OCI-M1 (cell line): ENCODE data around the gene PPP2R2D.
"Not testable (repeated sequence)": the region's sequence is repeated elsewhere in the genome, so short reads cannot be mapped to it uniquely, and the experiment has no call there.

Source experiments
- DNase-seq: peaks from one replicate; lab custom pipeline; 2025; lab: John Stamatoyannopoulos, UW

PPP2R2D gene

GRCh38 chr10:131949041-131949862, 48.4 kb downstream of the PPP2R2D start:
- no peak for DNase-seq

DNA sequence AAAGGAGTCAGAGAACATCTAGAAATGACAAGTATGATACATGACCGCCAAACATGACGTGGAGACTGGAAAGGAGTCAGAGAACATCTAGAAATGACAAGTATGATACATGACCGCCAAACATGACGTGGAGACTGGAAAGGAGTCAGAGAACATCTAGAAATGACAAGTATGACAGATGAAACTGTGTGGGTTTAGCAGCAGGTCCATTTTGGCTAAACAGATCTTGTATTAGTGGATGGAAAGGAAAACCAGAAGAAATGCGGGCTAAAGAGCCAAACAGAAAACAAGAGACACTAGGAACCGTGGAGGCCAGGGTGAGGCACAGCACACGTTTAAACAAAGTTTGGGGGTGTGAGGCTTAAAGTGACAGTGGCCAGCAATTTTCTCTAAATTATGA, 49.1 kb downstream of the PPP2R2D start:
- DNase-seq: not testable (repeated sequence)

- DNase-seq: no peak
These were observed 53.7 kb downstream of the PPP2R2D start for GRCh38 chr10:131954356-131954965.

- no peak for DNase-seq
These were observed 55.0 kb downstream of the PPP2R2D start for GRCh38 chr10:131955591-131956340.

DNA sequence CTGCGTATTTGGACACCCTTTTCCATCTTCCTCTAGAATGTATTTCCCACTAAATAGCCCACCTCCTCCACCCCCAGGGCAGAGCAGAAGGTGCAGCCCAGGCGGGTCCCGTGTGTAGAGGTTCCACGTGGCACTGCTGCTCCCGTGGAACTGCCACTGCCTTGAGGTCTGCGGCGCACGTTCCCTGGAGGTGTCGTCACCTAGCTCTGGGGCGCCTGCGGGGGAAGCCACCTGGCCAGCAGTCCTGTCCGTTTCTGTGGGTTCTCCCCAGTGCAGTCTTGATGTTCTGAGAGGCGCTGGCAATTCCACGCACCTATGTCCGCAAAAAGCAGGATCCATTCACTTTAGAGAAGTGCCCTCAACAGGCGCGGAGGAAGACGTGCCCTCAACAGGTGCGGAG, 59.0 kb downstream of the PPP2R2D start:
- DNase-seq: no peak

- no peak for DNase-seq
These were observed 59.8 kb downstream of the PPP2R2D start for GRCh38 chr10:131960631-131961046.

DNA sequence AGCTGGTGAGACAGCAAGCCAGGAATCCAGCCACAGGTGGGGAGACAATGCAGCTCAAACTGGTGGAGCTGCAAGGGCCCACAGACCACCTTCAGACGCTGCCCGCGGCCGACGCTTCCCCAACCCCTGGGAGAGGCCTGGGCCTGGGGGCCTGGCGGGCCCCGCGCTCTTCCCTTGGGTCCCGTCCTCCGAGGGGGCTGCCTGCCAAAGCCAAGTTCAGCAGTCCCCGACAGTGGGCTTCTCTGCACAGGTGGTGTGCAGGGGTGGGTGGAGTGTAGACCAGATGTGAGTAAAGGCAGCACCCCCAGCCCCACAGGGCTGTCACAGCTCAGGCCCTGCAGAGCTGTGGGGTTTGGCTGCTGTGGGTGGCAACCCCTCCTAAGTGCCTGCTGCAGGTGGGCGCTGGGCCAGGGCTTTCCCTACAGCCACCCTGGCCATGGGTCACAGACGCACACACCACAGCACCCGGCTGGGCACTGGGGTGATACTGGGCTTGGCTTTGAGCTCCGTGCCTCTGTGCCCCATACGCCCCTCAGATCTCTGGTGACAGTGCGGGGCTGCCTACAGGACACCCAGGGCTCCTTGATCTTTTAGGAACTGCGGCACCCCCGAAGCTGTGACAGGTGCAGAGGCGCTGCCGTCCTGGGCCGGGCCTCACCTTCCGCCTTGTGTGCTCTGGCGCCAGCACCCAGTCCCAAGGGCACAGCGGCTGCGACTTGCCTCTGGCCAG, 60.4 kb downstream of the PPP2R2D start:
- DNase-seq: no peak

DNA sequence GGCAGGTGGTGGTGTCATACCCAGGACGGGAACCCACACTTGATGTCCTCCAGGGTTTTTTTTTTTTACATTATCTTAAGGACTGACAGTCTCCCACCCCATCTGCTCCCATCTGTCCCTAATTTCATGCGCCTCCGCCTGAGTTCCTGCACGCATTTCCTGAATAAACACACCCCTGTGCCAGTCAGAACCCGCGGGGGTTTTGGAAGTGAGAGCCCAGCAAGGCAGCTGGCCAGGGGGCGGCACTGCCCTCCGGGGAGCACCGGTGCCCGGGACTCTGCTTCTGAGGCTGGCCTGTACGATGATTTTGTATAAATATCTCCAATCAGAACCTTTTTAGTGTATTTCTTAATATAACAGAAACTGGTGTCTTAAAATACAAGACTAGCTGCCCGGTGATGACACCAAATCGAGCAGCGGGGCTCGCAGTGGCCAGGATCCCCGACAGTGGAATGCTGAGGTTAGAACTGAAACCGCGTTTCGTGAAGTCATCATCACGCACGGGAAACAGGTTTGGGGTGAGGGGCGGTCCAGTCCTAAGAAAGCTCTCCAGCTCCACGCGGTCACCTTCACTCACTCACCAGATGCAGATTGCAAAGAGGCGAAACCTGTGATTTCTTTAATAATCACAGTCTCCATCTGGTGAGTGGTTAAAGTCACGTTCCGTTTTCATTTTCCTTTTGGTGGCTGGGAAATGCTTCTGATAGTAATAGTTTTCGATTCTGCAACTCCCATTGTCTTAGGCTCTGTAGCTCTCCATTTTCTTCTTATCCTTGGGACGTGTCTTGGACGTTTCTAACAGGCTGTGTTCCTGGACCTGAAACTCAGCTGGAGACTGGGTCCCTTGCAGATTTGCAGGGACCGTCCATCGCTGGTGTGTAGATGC, 61.2 kb downstream of the PPP2R2D start:
- peak; percentile 62 for DNase-seq

DNA sequence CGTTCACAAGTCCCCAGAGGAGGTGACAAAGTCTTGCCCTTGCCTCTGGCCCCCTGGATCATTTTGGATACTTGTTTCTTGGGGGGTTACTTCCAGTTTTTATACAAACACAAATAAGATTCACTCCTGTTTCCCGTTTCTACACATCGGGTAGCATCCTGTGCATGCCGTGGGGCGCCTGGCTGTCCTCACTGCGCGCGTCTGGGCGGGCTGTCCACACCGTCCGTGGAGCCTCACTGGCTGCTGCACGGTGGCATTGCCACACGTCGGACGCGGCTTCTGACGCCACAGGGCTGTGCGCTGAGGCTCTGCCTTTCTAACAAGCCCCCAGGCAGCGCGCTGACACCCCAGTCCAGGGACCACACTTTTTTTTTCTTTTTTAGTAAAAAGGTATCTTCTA, 62.5 kb downstream of the PPP2R2D start:
- no peak for DNase-seq

- no peak for DNase-seq
These were observed 63.0 kb downstream of the PPP2R2D start for GRCh38 chr10:131963811-131964210.

DNA sequence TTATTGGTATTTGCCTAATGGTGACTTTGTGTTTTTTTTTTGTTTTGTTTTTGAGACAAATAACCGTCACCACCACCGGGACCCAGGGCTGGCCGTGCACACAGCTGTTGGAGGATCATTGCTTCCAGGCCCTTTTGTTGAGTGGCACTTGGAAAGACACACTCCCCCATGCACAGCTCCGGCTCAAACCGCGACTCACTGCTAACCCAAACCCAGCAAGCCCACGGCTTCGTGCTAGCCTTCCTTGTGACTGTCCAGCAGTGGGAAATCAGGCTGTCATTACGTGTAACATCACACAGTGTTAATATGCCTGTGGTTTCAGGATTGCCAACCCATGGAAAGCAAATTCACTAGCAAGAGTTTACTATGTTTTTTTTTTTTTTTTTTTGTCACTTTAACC, 63.5 kb downstream of the PPP2R2D start:
- no peak for DNase-seq

DNA sequence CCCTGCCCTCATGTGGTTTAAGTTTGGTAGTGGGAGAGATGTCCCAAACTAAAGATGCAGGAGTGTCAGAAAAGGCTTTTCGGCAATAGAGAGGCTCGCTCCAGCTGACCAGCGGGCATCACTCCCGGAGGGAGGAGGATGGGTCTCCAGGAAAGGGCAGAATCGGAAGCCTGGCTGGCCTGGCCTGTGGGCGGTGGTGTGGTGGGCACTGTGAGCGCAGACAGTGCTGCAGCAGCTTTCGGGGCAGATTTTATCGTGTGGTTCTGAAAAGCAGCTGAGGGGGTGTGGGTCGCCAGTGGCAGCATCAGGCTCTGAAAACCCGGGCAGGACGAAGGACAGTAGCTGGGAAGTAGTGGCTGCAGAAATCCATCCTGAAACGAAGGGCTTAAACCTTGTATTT, 68.1 kb downstream of the PPP2R2D start:
- no peak for DNase-seq

DNA sequence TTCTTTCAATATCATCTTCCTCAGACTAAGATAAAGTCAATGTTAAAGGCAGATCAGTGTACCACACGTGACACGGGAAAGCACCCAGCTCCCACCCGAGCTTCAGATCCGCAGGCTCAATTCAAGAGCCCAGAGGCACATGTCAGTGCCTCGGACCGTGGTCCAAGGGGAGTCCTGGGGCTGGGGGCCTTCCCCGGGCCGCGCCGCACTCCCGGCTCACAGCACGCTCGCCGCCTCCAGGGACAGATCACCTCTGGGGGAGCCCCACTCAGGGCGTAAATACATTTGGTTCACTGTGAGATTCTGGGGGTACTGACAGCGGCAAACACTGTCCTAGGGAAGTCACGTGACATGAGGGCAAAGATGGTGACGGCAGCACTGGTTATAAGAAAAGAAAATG, 70.1 kb downstream of the PPP2R2D start:
- no peak for DNase-seq

- DNase-seq: no peak
These were observed 70.8 kb downstream of the PPP2R2D start for GRCh38 chr10:131971591-131971990.

DNA sequence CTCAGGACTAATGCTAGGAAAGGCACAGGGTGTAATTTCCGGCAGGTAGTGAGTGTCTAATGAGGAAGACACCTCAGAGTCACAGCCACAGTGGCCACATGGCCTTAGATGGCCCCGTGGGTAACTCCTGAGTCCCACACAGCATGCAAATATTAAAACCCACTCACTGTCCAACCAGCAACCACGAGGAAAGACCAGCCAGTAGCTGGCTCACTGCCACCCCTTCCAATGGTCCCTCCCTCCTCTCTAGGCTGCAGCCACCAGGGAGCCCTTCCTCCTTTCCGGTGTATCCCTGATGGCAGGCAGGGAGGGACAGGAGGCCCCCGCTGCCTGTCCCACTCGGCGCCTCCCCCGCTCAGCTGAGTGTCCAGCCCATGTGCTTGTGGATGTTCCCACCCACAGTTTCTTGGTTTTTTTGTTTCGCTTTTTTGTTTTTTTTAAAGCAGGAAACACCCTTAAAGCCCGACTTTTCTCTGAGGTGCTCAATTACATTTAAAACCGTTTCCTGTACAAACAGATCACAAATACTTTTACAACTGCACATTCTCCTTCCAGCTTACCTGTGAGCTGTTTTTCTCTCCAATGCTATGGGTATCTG, 71.8 kb downstream of the PPP2R2D start:
- DNase-seq: peak; percentile 64

DNA sequence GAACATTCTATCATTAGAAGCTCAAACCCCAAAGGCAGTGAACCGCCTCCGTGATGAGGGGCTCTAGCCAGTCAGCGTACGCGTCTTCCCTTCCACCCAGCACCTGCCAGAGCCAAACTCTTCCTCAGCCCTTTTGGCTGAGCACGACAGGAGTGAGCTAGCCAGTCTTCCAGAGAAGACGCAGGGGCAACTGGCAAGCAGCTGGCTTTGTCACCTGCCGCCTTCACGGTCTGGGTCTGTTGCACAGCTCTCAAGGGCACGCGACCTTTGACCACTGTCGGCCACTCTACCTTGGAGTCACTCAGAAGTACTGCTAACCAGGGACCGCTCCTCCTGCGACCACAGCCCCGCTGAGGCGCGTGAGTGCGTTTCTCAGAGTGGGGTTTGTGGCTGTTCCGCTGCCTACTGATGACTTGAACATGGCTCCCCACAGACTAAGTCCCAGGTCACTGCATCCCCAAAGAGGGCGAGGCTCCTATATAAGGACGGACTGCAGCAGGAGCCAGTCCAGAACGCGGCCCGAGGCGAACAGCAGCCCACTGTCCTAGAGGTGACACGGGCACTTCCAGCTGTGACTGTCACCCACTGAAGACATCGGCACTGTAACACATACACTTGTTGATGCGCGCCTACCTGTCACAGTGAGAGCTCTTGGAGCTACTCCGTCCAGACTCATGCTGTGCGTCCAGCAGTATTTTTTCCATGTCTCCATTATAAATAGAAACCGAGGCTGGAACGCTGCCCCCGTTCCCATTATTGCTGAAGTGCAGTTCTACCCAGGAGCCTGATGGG, 72.5 kb downstream of the PPP2R2D start:
- DNase-seq: no peak

DNA sequence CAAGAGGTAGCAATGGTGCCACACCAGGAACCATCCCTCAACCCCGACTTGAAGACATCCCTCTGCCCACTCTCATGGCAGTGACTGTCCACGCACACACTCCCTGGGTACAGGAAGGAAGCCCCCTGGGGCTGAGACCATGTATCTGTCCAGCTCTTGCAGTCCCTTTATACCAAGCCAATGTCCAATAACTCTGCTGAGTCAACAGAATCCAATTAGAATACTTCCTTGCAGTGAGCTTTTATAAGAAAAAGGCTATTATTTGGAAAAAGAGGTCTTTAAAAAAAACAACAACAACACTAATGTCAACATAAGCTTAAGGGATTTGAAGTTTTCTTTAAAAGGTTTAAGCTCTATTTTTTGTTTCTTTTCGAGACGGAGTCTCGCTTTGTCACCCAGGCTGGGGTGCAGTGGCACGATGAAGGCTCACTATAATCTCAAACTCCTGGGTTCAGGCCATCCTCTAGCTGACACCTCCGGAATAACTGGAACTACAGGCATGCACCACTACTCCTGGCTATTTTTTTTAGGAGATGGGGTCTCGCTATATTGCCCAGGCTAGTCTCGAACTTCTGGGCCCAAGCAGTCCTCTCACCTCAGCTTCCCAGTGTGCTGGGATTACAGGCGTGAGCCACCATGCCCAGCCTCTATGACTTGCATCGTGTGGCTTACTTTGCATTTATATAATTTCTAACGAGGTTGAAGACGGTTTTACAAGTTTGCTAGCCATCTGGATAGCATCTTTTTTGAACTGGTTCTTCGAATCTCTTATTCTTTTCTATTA, 73.4 kb downstream of the PPP2R2D start:
- no peak for DNase-seq

- no peak for DNase-seq
These were observed 74.2 kb downstream of the PPP2R2D start for GRCh38 chr10:131975003-131975402.

GRCh38 chr10:131975796-131976195, 75.0 kb downstream of the PPP2R2D start:
- DNase-seq: no peak
